Hepatocyte (in vitro differentiated cells): ENCODE data around the gene RGS3.

Experiments
- EZH2 ChIP-seq: fragments of 200-600 bp; sonication (generic); IDR thresholded peaks from 2 replicates; pipeline ENCODE4 v1.6.1; 2016; ENCODE audit warnings: antibody characterized with exemption, mild to moderate bottlenecking, borderline replicate concordance
- EZH2phosphoT487 ChIP-seq: fragments of 200-600 bp; sonication (generic); IDR thresholded peaks from one replicate; pipeline ENCODE4 v1.6.1; 2018; ENCODE audit warnings: antibody characterized with exemption, mild to moderate bottlenecking, low read depth, moderate library complexity; ENCODE audit not compliant: unreplicated experiment, severe bottlenecking
- TF ChIP-seq, protein P1 (sequence below): fragments of 200-600 bp; sonication (generic); IDR thresholded peaks from 2 replicates; pipeline ENCODE4 v1.5.1; 2016; ENCODE audit warnings: antibody characterized with exemption, mild to moderate bottlenecking; ENCODE audit not compliant: poor library complexity

DNA sequence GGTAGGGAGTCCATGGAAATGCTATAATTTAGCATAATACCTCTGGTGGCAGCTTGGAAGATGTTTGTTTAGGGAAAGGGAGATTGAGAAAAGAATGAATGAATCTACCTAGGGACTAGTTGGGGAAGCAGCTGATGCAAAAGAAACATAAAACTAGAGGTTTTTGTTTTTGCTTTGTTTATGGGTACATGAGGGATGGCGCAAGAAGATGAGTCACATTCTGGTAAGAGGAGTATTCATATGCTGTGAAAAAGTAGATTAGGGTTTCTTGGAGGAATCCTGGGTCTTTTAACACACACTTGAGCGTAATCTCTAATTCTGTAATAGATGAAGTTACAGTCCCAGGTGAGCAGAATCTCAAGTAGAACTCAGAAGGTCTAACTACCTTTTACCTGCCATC is 35.9 kb upstream of the RGS3 start:
- TF ChIP-seq, protein P1, sequence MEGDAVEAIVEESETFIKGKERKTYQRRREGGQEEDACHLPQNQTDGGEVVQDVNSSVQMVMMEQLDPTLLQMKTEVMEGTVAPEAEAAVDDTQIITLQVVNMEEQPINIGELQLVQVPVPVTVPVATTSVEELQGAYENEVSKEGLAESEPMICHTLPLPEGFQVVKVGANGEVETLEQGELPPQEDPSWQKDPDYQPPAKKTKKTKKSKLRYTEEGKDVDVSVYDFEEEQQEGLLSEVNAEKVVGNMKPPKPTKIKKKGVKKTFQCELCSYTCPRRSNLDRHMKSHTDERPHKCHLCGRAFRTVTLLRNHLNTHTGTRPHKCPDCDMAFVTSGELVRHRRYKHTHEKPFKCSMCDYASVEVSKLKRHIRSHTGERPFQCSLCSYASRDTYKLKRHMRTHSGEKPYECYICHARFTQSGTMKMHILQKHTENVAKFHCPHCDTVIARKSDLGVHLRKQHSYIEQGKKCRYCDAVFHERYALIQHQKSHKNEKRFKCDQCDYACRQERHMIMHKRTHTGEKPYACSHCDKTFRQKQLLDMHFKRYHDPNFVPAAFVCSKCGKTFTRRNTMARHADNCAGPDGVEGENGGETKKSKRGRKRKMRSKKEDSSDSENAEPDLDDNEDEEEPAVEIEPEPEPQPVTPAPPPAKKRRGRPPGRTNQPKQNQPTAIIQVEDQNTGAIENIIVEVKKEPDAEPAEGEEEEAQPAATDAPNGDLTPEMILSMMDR: no peak
- TF ChIP-seq EZH2phosphoT487: no peak
- no peak for TF ChIP-seq EZH2
